HG03139 (cell line): ENCODE results near the gene PLB1.

Source experiments
- ATAC-seq: cut with Tn5 transposase; IDR thresholded peaks from one replicate; pipeline ENCODE4 v1.9.1; 2021; ENCODE audit not compliant: unreplicated experiment

PLB1 gene, protein sequence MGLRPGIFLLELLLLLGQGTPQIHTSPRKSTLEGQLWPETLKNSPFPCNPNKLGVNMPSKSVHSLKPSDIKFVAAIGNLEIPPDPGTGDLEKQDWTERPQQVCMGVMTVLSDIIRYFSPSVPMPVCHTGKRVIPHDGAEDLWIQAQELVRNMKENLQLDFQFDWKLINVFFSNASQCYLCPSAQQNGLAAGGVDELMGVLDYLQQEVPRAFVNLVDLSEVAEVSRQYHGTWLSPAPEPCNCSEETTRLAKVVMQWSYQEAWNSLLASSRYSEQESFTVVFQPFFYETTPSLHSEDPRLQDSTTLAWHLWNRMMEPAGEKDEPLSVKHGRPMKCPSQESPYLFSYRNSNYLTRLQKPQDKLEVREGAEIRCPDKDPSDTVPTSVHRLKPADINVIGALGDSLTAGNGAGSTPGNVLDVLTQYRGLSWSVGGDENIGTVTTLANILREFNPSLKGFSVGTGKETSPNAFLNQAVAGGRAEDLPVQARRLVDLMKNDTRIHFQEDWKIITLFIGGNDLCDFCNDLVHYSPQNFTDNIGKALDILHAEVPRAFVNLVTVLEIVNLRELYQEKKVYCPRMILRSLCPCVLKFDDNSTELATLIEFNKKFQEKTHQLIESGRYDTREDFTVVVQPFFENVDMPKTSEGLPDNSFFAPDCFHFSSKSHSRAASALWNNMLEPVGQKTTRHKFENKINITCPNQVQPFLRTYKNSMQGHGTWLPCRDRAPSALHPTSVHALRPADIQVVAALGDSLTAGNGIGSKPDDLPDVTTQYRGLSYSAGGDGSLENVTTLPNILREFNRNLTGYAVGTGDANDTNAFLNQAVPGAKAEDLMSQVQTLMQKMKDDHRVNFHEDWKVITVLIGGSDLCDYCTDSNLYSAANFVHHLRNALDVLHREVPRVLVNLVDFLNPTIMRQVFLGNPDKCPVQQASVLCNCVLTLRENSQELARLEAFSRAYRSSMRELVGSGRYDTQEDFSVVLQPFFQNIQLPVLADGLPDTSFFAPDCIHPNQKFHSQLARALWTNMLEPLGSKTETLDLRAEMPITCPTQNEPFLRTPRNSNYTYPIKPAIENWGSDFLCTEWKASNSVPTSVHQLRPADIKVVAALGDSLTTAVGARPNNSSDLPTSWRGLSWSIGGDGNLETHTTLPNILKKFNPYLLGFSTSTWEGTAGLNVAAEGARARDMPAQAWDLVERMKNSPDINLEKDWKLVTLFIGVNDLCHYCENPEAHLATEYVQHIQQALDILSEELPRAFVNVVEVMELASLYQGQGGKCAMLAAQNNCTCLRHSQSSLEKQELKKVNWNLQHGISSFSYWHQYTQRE (N-terminal part only)

DNA sequence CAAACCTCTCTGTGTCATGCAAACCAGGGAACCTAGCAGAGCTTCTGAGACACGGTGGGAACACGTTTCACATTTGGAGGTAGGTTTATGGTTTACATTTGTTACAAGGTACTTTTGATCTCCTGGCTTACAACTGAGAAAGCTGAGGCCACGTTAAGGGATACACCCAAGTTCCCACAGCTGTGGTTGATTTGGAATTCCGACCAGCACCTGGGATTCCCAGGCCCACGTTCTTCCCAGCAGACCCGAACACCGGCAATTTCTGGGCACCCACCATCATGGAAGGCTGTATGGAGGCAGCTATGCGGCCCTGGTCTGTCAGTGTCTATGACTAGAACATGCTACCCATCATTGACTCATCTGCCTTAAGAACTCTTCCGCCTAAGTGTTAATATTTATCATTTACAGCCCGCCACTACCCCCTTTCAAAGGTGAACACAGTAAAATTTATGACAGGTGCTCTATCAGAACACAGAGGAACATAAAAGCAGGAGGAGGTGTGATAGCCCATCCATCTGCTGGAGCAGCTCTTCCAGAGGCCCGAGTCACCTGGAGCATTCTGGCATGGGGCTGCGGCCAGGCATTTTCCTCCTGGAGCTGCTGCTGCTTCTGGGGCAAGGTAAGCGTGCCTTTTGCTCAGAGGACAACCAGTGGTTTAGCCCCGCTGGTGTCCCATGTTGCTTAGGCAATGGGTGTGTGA lies at the start of gene PLB1:
PLB1 (plus strand) TSS at position 510 of the 700 bp plus-strand sequence; CDS start at position 565, 55 bp downstream.
- ATAC-seq, result no peak

DNA sequence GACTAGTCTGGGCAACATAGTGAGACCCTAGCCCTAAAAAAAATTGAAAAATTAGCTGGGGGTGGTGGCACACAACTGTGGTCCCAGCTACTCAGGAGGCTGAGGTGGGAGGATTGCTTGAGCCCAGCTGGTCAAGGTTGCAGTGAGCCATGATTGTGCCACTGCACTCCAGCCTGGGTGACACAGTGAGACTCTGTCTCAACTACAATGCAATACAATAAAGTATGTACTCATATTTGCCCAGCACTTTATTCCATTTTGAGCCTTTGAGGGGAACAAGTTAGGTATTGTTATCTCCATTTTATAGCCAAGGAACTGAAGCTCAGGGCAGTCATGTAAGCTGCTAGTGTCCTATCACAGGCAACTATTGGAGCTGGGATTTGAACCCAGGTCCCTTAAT lies 49.3 kb upstream of the PLB1 start:
- ATAC-seq, result no peak

DNA sequence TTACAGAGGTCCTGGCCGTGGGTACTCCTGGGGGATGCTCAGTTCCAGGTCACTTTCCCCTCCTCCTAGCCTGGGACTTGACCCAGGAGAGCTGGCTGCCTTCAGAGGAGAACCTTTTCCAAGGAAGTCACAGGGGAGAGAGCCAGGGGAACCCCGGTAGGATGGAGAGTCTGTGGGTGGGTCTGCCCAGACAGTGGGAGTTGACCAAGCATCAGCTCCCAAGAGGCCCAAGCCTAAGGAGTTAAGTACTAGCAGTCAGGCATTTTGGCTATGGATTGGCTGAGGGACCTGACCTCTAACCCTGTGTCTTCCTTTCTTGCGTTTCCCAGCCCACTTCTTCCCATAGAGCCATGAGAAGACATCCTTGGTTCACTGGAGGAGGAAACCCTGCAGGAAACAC lies 48.8 kb upstream of the PLB1 start:
- no peak for ATAC-seq

DNA sequence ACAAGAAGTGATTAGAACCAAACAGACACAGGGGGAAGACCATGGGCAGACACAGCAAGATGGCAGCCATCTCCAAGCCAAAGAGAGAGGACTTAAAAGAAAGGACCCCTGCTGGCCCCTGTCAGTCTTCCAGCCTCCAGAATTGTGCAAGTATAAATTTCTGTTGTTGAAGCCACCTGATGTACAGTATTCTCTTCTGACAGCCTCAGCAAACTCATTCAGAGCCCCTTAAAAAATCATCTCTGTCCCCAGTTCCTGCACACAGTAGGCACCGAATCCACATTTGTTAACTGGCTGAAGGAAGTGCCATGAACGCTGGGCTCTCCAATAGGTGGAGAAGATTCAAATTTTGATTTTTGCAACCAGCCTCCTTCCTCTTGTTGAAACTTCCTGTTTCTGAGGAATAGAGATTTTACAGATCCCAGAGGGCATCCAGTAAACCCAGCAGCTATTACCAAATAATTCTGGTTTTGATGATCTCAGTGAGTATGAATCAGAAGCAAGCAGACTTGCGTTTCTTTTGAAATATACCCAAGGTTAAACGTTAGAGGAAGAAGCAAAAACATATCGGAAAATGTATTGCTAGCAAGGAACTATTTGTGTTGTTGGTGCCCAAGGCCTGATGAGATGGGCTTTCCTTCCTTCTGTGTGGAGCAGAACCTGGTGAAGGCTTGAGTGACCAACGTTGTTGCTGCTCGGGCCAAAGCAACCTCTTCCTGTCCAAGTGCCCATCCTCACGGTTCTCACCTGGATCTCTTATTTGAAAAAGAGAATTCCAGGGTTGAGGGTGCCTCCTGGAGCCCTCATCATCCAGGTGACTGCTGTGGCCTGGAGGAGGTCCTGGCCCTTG lies 47.7 kb upstream of the PLB1 start:
- no peak for ATAC-seq

DNA sequence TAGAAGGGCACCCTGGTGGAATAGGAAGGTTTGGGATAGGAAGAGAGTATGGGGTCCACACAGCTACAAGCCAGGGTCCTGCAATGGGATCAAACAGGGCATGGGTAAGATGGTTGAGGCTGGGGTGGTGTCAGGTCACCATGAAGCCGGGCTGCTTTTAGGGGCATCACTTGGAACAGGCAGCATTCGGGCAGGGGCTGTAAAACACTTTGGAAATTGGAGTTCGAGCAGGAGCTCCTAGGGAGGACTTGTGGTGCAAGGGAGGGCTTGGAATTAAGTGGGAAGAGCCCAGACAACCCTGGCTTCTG lies 47.1 kb upstream of the PLB1 start:
- no peak for ATAC-seq

DNA sequence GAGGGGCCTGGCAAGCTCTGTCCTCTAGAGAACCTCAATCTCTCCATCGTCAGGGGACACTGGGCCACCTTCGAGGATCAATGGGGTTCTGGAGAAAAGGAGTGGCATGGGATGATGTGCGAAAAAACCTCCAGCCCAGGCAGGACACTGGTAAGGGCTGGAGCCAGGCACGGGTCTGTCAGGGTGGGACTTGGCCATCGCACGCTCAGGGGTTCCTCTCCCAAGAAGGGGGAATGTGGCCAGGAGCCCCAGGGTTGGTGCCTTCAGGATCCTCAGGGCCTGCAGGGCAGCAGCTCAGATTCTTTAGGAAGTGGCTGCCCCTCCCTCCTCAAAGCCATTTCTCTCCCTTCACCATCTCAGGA lies 46.8 kb upstream of the PLB1 start:
- no peak for ATAC-seq

DNA sequence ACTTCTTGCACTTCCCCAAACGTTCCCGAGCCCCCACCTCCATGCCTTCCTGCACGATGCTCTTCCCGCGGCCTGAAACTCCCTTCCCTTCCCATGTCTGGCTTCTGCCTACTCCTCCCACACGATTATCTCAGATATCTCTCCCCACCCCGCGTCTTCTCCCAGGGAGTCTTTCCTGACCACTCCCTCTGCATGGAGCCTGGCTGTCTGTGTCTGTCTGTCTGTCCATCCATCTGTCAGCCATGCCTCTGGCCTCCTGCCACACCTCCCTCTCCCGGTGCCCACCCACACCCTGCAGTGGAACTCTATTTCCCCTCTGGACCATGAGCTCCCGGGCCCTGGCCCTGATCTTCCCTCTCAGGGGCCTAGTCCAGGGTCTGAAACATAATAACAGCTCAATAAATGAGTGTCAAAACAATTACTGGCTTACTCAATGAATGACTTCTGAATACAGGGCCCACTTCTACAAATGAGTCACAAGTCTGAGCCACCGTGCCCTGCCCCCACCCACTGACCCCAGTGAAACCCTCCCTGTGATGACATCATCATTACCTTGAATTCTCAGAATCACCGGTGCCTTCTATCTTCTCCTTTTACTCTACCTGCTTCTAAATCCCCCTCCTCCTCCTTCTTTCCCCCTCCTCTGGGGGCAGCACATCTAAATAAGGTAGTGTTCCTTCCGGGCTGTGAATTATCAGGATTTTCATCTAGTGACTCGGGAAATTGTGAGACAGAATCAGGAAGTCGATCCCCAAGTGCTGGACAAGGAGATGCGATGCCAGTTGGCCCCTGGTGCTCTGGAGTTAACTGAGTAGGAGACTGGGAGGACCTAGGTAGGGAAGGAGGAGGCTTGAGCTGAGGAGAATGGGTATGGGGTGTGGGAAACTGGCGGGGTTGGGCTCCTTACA lies 46.1 kb upstream of the PLB1 start:
- no peak for ATAC-seq

DNA sequence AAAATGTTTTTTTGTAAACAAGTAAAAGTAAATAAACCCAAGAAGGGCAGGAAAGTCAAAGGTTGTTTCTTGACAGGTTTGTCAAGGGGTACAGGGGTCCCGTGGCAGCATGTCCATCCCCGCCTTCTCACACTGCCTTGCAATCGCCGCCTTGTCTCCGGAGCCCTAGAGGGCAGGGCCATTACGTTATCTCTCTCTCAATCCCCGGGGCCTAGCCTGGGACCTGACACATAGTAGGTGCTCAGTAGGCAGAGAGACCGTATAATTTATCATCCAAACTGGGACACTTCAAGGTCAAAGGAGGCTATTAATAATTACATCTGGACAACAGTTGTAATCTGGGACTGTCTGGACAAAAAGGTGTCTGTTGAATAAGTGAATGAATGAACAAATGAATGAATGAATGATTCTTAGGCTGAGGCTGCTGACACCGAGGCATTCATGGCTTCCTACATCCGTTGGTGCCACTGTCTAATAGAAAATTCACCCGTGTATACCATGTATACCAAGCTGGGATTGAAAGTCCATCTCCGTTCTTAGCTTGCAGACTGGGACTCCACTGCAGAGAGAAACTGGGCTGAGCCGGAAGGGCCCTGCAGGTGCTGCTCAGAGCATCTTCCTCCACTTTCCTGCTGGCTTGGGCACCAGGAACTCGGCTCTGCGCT lies 44.8 kb upstream of the PLB1 start:
- no peak for ATAC-seq

DNA sequence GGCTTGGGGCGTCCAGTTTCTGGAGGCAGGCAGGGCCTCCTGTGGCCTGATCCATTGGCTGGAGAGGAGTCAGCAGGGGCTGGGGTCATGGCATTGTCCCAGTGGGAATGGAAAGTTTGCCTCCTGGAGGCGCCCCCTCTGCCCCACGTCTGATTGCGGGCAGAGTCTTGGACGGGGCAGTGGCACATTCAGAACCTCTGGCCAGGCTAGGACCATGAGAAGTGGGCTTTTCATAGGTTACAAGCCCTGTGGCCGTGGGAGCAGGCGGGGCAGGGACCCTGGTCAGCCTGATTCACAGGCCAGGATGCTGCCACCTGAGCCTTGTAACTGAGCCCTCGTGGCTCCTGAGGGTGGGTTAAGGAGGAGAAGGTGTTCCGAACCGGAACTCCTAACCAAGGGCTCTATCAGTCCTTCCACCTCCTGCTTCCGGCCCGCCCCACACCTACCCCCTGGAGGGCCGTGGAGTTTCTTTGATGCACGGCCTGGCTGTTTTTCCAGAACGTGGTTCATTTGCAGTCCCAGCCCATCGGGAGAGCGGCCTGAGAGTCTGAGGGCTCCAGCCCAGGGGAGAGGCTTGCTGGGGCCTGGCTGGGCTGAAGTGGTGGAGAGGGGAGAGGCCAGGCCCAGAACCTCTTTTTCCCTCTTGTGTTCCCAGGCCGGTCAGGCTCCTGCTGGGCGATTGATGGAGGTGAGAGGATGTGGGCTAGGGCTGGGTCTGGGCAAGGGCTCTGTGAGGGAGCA lies 43.9 kb upstream of the PLB1 start:
- ATAC-seq, result no peak

DNA sequence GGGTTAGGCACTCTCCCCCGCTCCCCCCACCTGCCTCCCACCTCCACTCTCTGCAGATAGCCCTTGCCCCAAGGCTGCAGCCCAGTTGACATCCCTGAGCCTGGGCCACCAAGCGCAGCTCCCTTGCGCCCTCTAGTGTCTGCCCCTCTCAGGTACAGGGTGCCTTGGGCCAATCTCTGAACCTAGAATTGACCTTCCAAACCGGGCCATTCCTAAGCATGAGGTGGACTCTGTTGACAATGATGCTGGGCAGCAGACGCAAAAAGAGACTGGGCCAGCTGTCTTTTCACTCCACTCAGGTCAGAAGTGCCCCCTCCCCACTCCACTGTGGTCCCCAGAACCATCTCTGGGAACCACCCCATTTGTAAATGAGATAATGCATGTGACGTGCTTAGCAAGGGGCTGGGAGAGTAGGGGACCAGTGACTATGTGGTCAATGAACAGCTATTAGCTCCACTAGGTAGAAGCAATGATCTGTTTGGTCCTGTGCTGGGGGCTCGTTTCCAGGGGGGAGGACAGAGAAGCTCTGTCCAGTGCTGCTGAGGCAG lies 43.3 kb upstream of the PLB1 start:
- no peak for ATAC-seq

DNA sequence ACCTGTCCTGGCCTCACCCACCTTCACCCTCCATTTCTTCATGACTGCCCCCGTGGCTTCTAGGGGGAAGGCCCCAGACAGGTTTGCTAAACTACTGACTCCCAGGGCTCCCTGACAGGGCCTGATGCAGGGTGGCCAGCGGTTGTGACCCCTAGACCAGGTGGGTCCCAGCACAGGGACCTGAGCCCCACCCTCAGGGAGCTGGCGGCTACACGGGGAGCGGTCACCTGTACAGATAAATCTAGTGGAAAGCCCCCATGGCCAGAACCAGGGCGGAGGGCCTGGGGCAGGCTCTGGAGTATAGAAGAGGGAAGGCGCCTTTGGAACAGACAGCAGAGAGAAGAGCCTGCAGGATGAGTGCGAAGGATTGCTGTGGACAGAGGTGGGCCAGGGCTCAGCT lies 42.5 kb upstream of the PLB1 start:
- ATAC-seq, result no peak

DNA sequence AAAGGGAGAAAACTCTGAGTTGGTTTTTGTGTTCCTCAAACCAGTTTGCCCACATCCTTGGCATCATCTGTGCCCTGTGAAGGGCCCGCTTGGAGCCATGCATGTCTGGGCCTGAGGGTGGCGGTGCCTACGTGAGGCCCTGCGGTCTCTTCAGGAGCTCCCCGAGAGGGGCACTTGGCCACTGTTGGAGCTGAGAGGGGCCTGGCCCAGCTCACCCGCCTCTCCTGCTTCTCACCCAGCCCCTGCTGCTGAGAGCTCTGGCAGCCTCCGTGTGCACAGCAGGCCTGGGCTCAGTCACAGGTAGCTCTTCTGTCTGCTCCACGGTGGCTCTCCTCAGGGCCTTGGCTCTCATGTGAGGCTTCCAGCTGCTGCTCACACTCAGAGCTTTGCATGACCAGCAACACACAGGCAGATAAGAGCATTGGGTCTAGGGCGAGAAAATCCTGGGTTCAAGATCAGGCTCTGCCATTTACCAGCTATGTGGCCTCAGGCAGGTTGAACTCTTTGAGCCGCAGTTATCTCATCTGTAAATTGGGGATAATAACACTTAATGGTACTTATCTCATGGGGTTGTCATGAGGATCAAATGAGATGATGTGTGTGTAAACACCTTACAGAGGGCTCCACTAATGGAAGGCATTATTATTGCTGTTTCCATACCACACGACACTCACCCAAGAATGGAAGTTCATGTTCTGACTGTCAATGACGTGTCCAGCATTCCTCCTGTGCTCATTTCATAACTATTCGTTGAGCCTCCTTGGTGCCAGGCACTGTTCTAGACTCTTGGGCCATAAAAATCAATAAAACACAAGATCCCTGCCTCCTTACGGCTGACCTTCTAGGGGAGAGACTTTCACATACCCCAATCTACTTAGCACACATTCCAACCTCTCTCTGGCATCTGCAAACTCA lies 41.6 kb upstream of the PLB1 start:
- ATAC-seq, result no peak

DNA sequence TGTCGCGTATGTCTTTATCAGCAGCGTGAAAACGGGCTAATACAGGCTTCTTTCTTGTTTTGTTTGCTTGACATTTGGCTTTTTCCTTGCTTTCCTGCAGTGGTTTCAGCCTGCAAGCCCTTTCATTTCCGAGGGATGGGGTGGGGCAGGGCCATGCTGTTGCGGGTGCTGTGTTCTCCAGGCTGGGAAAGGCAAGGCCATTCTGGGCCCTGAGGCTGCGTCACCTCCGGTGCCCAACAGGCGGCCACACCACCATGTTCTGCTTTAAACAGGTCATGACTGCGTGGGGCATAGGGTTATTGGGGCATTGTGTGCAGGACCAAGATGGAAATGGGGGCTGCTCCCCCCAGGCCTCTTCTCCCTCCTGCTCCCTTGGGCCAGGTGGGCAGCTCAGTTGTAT lies 38.6 kb upstream of the PLB1 start:
- ATAC-seq, result no peak

DNA sequence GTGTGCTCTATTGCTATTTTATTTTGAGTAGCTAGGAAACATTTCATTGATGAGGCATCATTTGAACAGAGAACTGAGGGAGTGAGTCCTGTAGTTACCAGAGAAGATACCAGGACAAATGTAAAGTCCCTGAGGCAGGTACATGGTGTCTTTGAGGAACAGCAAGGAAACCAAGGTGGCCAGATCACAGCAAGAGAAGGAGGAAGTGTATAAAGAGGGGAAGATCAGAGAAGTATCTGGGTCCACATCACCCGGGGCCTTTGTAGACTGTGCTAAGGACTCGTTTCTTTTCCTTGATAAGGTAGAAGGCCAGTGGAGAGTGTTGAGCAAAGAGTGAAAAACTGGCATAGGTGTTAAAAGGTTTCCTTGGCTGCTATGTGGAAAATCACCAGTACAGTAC lies 34.8 kb upstream of the PLB1 start:
- ATAC-seq, result no peak

DNA sequence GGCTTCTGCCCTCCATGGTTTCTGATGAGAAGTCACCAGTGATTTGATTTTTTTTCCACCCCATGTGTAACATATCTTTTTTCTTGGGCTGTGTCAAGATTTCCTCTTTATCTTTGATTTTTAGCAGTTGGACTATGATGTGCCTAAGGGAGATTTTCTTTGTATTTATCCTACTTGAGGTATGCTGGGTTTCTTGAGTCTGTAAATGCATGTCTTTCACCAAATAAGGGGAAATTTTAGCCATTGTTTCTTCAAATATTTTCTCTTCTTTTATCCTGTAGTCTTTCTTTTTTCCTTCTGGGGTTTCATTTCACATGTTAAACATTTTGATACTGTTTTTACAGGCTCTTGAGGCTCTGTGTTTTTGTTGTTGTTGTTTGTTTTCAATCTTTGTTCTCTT lies 33.7 kb upstream of the PLB1 start:
- ATAC-seq, result no peak

DNA sequence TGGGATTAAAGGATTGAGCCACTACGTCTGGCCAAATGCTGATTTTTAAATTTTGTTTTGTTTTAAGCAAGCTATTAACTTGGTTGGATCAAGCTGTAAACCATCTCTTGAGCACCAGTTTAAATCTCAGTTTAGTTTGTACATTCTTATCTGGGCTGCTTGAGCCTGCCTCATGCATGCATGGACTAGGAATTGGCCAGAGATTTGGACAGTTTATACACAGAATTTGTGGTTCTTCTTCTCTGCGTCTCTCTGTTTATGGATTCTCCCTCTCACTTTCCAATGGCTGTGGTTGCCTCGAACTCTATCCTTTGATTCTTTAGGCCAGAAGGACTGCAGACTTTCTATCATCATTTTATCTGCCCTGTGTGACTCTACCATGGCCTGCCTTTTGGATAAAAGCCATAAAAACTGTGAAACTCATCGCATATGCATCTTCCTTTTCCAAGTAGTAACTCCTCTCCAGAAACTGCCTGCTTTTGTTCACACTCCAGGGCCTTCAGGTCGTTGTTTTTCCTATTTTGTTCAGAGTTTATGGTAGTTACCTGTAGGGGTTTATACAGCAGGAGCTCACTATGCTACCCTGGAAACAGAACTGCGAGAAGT lies 32.5 kb upstream of the PLB1 start:
- no peak for ATAC-seq
